Measurements from ENCODE around the gene SLC30A3. TPM values are rescaled to one million over a fixed set of nuclear protein-coding genes. Genes with fewer than 3 reads are reported as not detected.

SLC30A3 gene
- total RNA-seq, 2 donors from 2014 or later: 102 TPM; not detected in 1

DNA sequence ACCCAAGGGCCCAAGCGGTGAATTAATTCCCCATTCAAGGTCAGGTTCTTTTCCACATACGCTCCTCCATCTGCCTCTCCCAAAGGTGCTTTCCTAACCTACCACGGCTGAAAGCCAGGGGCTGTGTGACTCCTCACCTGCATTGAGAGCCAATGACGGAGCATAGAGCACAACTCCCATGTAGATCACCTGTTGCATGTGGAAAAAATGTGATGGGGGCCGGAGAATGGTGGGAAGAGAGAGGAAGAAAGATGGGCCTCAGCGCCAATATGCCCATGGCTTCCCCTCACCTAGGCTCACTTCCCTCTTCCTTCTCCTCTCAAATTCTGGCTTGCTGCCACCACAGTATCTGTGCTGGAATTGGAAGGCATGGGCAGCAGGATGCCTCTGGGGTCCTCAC, 56.5 kb downstream of the SLC30A3 start:
- DNase-seq (ENCODE audit: low spot score): no peak
- Histone ChIP-seq H3K4me3 (no peak overlapping the region), H3K27me3 (replicated peaks; ENCODE audit: insufficient read depth) (no peaks in the 10 kb centered on the region), H3K9me3 (no peaks in the 10 kb centered on the region), H3K36me3 (peaks cover 15 to 24% of the 10 kb centered on the region in 2 donors), H3K4me1 (replicated peaks) (no peaks in the 10 kb centered on the region), H3K27ac (no peak overlapping the region)
- no peak for TF ChIP-seq POLR2A (IDR thresholded peaks at IDR 0.05)
- TF ChIP-seq, protein P1, sequence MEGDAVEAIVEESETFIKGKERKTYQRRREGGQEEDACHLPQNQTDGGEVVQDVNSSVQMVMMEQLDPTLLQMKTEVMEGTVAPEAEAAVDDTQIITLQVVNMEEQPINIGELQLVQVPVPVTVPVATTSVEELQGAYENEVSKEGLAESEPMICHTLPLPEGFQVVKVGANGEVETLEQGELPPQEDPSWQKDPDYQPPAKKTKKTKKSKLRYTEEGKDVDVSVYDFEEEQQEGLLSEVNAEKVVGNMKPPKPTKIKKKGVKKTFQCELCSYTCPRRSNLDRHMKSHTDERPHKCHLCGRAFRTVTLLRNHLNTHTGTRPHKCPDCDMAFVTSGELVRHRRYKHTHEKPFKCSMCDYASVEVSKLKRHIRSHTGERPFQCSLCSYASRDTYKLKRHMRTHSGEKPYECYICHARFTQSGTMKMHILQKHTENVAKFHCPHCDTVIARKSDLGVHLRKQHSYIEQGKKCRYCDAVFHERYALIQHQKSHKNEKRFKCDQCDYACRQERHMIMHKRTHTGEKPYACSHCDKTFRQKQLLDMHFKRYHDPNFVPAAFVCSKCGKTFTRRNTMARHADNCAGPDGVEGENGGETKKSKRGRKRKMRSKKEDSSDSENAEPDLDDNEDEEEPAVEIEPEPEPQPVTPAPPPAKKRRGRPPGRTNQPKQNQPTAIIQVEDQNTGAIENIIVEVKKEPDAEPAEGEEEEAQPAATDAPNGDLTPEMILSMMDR (IDR thresholded peaks at IDR 0.05): no peak
- no peak for TF ChIP-seq POLR2AphosphoS5 (IDR thresholded peaks at IDR 0.05)
- WGBS: 95% methylated on average over 6 of the region's 6 CpGs
- intact Hi-C loops (cut with DNase I): loop anchor here (5.0 kb wide), 1 partner anchor 84 kb away; the partner anchor contains the start of gene ABHD1

- Histone ChIP-seq H3K36me3 (peaks cover 15 to 24% of the 10 kb centered on the region in 2 donors), H3K27me3 (replicated peaks; ENCODE audit: insufficient read depth) (no peaks in the 10 kb centered on the region), H3K4me3 (no peak overlapping the region), H3K4me1 (replicated peaks) (no peaks in the 10 kb centered on the region), H3K27ac (no peak overlapping the region), H3K9me3 (no peaks in the 10 kb centered on the region)
- TF ChIP-seq POLR2A (IDR thresholded peaks at IDR 0.05) (no peak), POLR2AphosphoS5 (IDR thresholded peaks at IDR 0.05) (no peak)
- TF ChIP-seq, protein P1 (IDR thresholded peaks at IDR 0.05): no peak
- intact Hi-C loops (cut with DNase I): loop anchor here (5.0 kb wide), 1 partner anchor 83 kb away; the partner anchor contains the start of gene ABHD1
- WGBS: 73% methylated on average over 8 of the region's 8 CpGs
- no peak for DNase-seq (ENCODE audit: low spot score)
Measured at GRCh38 chr2:27205206-27205605, 57.6 kb downstream of the SLC30A3 start.

GRCh38 chr2:27204566-27204965, 58.3 kb downstream of the SLC30A3 start:
- no peak overlapping the region for H3K27ac ChIP-seq
- H3K4me1 ChIP-seq (replicated peaks): no peaks in the 10 kb centered on the region
- H3K9me3 ChIP-seq: no peaks in the 10 kb centered on the region
- H3K36me3 ChIP-seq: peaks cover 15 to 24% of the 10 kb centered on the region in 2 donors
- H3K4me3 ChIP-seq: no peak overlapping the region
- DNase-seq (ENCODE audit: low spot score): no peak
- WGBS: 92% methylated on average over 8 of the region's 8 CpGs
- H3K27me3 ChIP-seq (replicated peaks; ENCODE audit: insufficient read depth): no peaks in the 10 kb centered on the region
- intact Hi-C loops (cut with DNase I): no loop called here
- TF ChIP-seq, protein P1 (IDR thresholded peaks at IDR 0.05): no peak
- no peak for TF ChIP-seq POLR2AphosphoS5 (IDR thresholded peaks at IDR 0.05)
- no peak for TF ChIP-seq POLR2A (IDR thresholded peaks at IDR 0.05)

GRCh38 chr2:27203741-27204140, 59.1 kb downstream of the SLC30A3 start:
- 96% methylated on average over 9 of the region's 9 CpGs for WGBS
- Histone ChIP-seq H3K36me3 (peaks cover 15 to 24% of the 10 kb centered on the region in 2 donors), H3K4me3 (no peak overlapping the region), H3K4me1 (replicated peaks) (no peaks in the 10 kb centered on the region), H3K9me3 (no peaks in the 10 kb centered on the region), H3K27ac (no peak overlapping the region), H3K27me3 (replicated peaks; ENCODE audit: insufficient read depth) (no peaks in the 10 kb centered on the region)
- no peak for DNase-seq (ENCODE audit: low spot score)
- TF ChIP-seq POLR2A (IDR thresholded peaks at IDR 0.05) (no peak), POLR2AphosphoS5 (IDR thresholded peaks at IDR 0.05) (no peak)
- TF ChIP-seq, protein P1 (IDR thresholded peaks at IDR 0.05): no peak
- intact Hi-C loops (cut with DNase I): no loop called here

Other genes with a start within 250 kb of the SLC30A3 start
- 10 to 100 TPM; 44.5 to 75.9 TPM for gene TMEM214, start 230.1 kb downstream of the SLC30A3 start, total RNA-seq
- gene AGBL5, start 211.4 kb downstream of the SLC30A3 start, total RNA-seq: 10 to 100 TPM; 31.9 to 87.1 TPM
- 100 to 1,000 TPM; 246 to 317 TPM for gene OST4, start 191.4 kb downstream of the SLC30A3 start, total RNA-seq
- 100 to 1,000 TPM in 1 of 2 donors, 10 to 100 TPM in 1; 39.8 to 149 TPM for gene EMILIN1, start 184.4 kb downstream of the SLC30A3 start, total RNA-seq
- gene KHK, start 176.3 kb downstream of the SLC30A3 start, total RNA-seq: 1 to 10 TPM in 1 of 2 donors, under 1 TPM in 1; 0.91 to 7.0 TPM
- gene CGREF1, start 143.9 kb downstream of the SLC30A3 start, total RNA-seq: 10 to 100 TPM in 1 of 2 donors, 1 to 10 TPM in 1; 4.9 to 10.7 TPM
- gene ABHD1, start 139.2 kb downstream of the SLC30A3 start, total RNA-seq: 1 to 10 TPM; 4.1 to 7.0 TPM
- gene PREB, start 128.4 kb downstream of the SLC30A3 start, total RNA-seq: 10 to 100 TPM; 74.0 to 88.9 TPM
- 1 to 10 TPM in 1 of 2 donors, not detected in 1; 1.1 TPM for gene PRR30, start 123.6 kb downstream of the SLC30A3 start, total RNA-seq
- gene TCF23, start 114.0 kb downstream of the SLC30A3 start, total RNA-seq: 1 to 10 TPM in 1 of 2 donors, not detected in 1; 8.5 TPM
- 100 to 1,000 TPM; 217 to 222 TPM for gene ATRAID, start 51.0 kb downstream of the SLC30A3 start, total RNA-seq
- gene SLC5A6, start 50.8 kb downstream of the SLC30A3 start, total RNA-seq: 10 to 100 TPM; 23.9 to 65.2 TPM
- gene CAD, start 45.7 kb downstream of the SLC30A3 start, total RNA-seq: 10 to 100 TPM; 16.0 to 63.6 TPM
- gene DNAJC5G, start 12.4 kb upstream of the SLC30A3 start, total RNA-seq: 10 to 100 TPM in 1 of 2 donors, not detected in 1; 16.1 TPM
- 10 to 100 TPM in 1 of 2 donors, 1 to 10 TPM in 1; 2.8 to 17.9 TPM for gene TRIM54, start 19.4 kb upstream of the SLC30A3 start, total RNA-seq
- gene UCN, start 45.4 kb upstream of the SLC30A3 start, total RNA-seq: 10 to 100 TPM in 1 of 2 donors, 1 to 10 TPM in 1; 4.2 to 11.2 TPM
- gene MPV17, start 60.0 kb upstream of the SLC30A3 start, total RNA-seq: 10 to 100 TPM; 82.5 to 90.3 TPM
- gene GTF3C2, start 93.7 kb upstream of the SLC30A3 start, total RNA-seq: 10 to 100 TPM; 41.2 to 66.1 TPM
- 10 to 100 TPM; 46.9 to 51.8 TPM for gene EIF2B4, start 107.3 kb upstream of the SLC30A3 start, total RNA-seq
- 100 to 1,000 TPM; 127 to 134 TPM for gene SNX17, start 107.6 kb upstream of the SLC30A3 start, total RNA-seq
- gene ZNF513, start 117.7 kb upstream of the SLC30A3 start, total RNA-seq: 10 to 100 TPM in 1 of 2 donors, 1 to 10 TPM in 1; 9.0 to 22.0 TPM
- gene PPM1G, start 146.5 kb upstream of the SLC30A3 start, total RNA-seq: 10 to 100 TPM; 57.2 to 65.4 TPM
- gene NRBP1, start 165.6 kb upstream of the SLC30A3 start, total RNA-seq: 10 to 100 TPM; 42.9 to 83.4 TPM
- gene KRTCAP3, start 179.3 kb upstream of the SLC30A3 start, total RNA-seq: 100 to 1,000 TPM in 1 of 2 donors, 10 to 100 TPM in 1; 31.4 to 147 TPM
- 10 to 100 TPM; 32.6 to 42.8 TPM for gene IFT172, start 226.7 kb upstream of the SLC30A3 start, total RNA-seq
- gene FNDC4, start 232.2 kb upstream of the SLC30A3 start, total RNA-seq: 10 to 100 TPM; 24.1 to 30.6 TPM
- under 1 TPM in 1 of 2 donors, not detected in 1; 0.87 TPM for gene GCKR, start 233.8 kb upstream of the SLC30A3 start, total RNA-seq